Measurements from ENCODE around the gene HAGH. TPM values are rescaled to one million over a fixed set of nuclear protein-coding genes. Genes with fewer than 3 reads are reported as not detected.

The HAGH gene
- total and polyA plus RNA-seq, 9 of the 15 experiments (the other 6 are each of a cell fraction or from before 2014, with no cell fraction given): 0.46 to 35.1 (median 16.8) TPM

DNA sequence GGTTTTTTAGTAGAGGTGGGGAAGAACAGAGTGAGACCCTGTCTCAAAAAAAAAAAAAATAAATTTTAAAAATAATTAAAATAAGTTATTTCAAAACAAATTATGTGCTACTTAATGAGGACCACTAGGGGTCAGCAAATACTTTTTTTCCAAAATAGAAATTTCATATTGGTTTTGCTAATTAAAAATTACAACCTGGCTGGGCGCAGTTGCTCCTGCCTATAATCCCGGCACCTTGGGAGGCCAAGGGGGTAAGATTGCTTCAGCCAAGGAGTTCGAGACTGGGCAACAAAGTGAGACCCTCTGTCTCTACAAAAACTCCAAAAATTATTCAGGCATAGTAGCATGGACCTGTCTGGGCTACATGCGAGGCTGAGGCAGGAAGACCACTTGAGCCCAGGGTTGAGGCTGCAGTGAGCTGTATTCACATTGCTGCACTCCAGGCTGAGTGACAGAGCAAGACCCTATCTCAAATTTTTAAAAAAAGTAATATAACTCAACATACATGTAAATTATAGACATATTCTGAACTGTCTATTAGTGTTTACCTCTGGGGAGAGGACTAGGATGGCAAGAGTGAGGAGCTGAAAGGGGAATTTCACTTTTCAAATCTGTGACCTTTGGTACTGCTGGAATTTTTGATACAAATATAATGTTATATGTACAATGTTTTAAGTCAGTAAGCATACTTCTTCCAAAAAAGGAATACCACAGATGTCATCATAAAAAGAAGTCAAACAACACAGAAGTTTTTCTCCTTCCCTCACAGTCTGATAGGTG, 37.2 kb upstream of the HAGH start (continued):
- no peak for TF ChIP-seq ZNF764 (CRISPR knock-in tag; IDR thresholded peaks at IDR 0.05; ENCODE audit: low read depth)
- TF ChIP-seq U2AF1 (optimal IDR thresholded peaks at IDR 0.05; ENCODE audit: low read depth, low read length): no peak
- TF ChIP-seq, protein P1, sequence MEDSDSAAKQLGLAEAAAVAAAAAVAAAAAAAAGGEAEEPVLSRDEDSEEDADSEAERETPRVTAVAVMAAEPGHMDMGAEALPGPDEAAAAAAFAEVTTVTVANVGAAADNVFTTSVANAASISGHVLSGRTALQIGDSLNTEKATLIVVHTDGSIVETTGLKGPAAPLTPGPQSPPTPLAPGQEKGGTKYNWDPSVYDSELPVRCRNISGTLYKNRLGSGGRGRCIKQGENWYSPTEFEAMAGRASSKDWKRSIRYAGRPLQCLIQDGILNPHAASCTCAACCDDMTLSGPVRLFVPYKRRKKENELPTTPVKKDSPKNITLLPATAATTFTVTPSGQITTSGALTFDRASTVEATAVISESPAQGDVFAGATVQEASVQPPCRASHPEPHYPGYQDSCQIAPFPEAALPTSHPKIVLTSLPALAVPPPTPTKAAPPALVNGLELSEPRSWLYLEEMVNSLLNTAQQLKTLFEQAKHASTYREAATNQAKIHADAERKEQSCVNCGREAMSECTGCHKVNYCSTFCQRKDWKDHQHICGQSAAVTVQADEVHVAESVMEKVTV (CRISPR knock-in tag; IDR thresholded peaks at IDR 0.05): peak; percentile 30; the same call in 1 of the 2 replicates
- TF ChIP-seq, protein P2, sequence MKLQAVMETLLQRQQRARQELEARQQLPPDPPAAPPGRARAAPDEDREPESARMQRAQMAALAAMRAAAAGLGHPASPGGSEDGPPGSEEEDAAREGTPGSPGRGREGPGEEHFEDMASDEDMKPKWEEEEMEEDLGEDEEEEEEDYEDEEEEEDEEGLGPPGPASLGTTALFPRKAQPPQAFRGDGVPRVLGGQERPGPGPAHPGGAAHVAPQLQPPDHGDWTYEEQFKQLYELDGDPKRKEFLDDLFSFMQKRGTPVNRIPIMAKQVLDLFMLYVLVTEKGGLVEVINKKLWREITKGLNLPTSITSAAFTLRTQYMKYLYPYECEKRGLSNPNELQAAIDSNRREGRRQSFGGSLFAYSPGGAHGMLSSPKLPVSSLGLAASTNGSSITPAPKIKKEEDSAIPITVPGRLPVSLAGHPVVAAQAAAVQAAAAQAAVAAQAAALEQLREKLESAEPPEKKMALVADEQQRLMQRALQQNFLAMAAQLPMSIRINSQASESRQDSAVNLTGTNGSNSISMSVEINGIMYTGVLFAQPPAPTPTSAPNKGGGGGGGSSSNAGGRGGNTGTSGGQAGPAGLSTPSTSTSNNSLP (IDR thresholded peaks at IDR 0.05; ENCODE audit: borderline replicate concordance, low read depth, low read length): peak; percentile 18; the same call in 1 of the 2 replicates
- TF ChIP-seq, protein P3, sequence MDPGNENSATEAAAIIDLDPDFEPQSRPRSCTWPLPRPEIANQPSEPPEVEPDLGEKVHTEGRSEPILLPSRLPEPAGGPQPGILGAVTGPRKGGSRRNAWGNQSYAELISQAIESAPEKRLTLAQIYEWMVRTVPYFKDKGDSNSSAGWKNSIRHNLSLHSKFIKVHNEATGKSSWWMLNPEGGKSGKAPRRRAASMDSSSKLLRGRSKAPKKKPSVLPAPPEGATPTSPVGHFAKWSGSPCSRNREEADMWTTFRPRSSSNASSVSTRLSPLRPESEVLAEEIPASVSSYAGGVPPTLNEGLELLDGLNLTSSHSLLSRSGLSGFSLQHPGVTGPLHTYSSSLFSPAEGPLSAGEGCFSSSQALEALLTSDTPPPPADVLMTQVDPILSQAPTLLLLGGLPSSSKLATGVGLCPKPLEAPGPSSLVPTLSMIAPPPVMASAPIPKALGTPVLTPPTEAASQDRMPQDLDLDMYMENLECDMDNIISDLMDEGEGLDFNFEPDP (CRISPR knock-in tag; IDR thresholded peaks at IDR 0.05): no peak

All from K562 (cell line).